HG02610 (cell line): ENCODE data around the gene GLG1.
A peak's percentile ranks its signal among the peaks of the same experiment; 100 is the strongest.

Experiments used
- ATAC-seq: cut with Tn5 transposase; IDR thresholded peaks from one replicate; pipeline ENCODE4 v1.9.1; 2021; ENCODE audit warnings: mild to moderate bottlenecking, moderate library complexity; ENCODE audit not compliant: unreplicated experiment

GLG1 gene

DNA sequence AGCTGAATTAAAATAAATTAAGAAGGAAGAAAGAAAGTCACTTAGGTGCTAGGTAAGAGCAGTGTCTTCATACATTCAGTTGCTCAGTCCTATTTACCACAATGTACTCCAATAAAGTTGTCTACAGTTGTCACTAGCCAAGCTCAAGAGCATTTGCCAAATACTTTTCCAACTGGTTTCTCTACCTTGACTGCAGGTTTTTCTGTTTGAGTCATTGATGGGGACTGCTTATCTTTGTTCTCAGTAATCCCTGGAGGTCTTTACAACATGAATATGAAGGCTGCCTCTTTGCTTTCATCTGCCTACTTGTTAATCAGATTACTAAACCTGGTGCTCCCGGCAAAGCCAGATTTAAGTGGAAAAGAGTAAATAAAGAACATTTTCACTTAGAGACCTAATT is 121.0 kb downstream of the GLG1 start:
- no peak for ATAC-seq

DNA sequence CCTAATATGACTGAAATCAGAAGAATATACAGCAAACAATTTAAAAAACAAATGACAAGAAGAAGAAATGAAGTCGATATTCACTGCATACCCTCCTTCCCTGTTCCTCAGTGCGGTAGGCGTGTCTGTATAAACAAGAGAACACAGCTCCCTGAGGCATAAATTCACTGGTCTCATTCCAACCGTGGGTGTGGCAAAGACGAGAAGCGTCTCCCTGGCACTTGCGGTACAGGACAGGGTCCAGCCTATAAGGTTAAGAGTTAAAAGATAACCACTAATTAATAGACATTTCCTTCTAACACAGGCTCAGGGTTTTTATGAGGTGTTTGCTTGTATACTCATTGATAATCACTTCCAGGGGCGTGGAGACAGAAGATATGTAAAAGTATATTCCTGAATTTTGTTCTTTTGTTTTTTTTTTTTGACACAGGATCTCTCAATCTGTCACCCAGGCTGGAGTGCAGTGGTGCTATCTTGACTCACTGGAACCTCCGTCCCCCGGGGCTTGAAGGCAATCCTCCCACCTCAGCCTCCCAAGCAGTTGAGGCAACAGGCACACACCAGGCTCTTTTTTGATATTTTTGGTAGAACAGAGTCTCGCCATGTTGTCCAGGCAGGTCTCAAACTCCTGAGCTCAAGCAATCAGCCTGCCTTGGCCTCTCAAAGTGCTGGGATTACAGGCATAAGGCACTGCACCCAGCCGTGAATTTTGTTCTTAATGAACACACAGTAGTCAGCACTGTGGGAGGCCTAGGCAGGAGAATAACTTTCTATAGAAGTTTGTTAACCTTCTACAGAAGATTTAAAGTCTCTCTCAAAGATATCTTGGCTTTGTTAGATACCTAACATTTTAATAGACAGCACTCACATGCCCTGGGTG is 126.5 kb downstream of the GLG1 start:
- no peak for ATAC-seq

DNA sequence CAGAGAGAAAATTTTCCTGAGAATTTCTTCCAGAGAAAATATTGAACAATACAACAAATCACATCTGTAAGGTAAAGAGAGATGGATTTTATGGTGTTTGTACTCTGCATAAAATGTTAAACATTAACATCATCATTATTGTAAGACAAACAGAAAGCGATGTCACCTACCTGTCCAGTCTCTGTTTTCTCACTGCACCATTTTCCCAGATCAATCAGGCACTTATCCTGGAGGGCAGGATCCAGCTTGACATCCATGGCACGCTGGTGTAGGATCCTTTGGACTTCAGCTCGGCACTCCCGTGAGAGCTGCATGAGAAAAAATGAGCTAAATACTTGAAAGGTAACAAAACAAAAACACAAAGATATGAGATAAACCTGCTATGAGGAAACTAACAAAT is 129.7 kb downstream of the GLG1 start:
- ATAC-seq, result no peak

DNA sequence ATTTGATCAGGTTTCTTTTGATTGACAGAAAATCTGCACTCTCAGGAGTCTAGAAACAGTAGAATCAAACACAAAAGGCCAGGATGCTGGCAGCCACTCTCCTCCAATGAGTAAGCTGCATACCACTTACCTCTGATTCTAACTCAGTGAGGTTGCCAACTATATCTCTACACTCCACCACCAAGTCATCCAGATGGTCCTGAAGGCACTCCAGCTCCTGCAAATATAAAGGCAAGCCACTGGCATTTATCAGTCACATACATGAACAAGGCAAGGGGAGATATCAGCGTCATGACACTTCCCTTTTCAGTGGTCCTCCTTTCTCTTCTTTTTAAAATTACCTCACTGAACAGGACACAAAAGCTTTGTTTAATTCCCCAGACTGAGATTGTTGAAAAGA is 132.5 kb downstream of the GLG1 start:
- no peak for ATAC-seq

DNA sequence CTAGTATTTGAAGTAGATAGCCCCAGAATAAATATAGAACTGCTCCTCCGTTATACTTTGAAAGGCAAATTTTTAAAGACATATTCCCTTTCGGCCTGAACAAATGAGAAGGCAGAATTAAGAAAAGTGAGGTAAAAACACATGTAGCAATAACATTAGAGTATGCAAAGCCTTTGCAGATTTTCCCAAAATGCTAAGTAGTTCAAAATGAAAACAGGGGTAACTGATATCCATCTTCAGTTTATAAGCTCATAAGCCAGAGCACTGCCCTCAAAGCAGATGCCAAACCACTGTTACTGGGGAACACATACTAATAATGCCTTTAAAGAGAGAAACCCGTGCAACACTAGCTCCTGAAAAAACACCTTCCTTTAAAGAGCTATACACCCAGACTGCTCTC is 134.4 kb downstream of the GLG1 start:
- no peak for ATAC-seq

- no peak for ATAC-seq
Measured at GRCh38 chr16:74472010-74472409, 134.9 kb downstream of the GLG1 start.

GRCh38 chr16:74469946-74470478 is 136.9 kb downstream of the GLG1 start:
- no peak for ATAC-seq

- no peak for ATAC-seq
Measured at GRCh38 chr16:74468807-74469525, 137.9 kb downstream of the GLG1 start.

DNA sequence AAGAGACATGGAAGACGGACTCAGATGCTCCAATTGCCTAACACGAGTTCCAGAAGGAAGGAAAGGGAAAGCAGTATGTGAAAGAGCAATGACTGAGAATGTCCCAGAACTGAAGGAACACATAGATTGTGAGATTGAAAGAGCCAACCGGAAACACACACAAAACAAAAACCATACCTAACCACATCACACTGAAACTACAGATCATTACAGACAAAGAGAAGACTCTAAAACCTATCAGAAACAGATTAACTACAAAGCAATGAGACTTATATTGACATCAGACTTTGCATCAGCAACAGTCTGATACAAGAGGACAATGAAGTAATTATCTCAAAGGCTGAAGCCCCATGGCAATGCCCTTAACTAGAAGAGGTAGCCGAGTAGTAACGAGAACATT is 140.0 kb downstream of the GLG1 start:
- no peak for ATAC-seq

- no peak for ATAC-seq
Measured at GRCh38 chr16:74465851-74466685, 140.8 kb downstream of the GLG1 start.

GRCh38 chr16:74465281-74465680 is 141.6 kb downstream of the GLG1 start:
- ATAC-seq, result no peak

DNA sequence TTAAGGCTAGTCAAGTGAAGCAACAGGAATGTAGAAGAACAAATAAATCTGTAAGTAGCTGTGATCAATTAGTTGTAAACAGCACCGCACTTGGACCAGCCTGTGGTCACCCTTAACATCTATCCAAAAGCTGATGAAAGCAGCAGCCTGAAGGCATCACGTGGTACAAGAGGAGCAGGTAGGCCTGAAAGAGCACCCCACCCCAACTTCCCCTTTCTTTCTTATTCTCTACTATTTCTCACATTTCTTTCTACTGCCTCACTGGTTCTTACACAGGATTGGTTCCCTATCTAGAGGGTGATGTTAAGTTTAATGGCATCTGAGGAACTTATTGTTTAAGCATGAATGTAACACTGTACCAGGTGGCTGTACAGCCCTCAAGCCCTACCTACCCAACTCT is 143.0 kb downstream of the GLG1 start:
- no peak for ATAC-seq

GRCh38 chr16:74462361-74462760 is 144.6 kb downstream of the GLG1 start:
- no peak for ATAC-seq

GRCh38 chr16:74461826-74462225 is 145.1 kb downstream of the GLG1 start:
- no peak for ATAC-seq

GRCh38 chr16:74460542-74460941 is 146.4 kb downstream of the GLG1 start:
- ATAC-seq, result no peak

- ATAC-seq, result no peak
Measured at GRCh38 chr16:74456290-74456625, 150.7 kb downstream of the GLG1 start.

- no peak for ATAC-seq
Measured at GRCh38 chr16:74455619-74456289, 151.2 kb downstream of the GLG1 start.

DNA sequence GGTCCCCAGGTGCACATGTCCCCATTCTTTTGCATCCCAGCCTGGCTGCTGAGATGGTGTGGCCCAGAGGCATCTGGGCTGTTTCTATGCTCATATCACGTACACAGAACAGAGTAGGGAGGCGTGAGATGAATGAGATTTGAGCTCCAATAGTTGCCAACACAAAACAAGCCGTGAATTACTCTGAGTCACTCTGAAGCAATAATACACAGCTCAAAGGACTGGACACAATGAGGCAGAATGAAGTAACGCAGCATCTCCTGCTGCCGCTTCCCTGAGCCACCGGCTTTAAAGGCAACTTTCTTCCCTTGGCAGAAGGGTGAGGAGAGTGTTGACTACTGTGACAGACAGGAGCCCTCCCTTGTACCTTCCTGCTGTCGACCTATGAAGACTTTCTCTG is 151.7 kb downstream of the GLG1 start:
- no peak for ATAC-seq

DNA sequence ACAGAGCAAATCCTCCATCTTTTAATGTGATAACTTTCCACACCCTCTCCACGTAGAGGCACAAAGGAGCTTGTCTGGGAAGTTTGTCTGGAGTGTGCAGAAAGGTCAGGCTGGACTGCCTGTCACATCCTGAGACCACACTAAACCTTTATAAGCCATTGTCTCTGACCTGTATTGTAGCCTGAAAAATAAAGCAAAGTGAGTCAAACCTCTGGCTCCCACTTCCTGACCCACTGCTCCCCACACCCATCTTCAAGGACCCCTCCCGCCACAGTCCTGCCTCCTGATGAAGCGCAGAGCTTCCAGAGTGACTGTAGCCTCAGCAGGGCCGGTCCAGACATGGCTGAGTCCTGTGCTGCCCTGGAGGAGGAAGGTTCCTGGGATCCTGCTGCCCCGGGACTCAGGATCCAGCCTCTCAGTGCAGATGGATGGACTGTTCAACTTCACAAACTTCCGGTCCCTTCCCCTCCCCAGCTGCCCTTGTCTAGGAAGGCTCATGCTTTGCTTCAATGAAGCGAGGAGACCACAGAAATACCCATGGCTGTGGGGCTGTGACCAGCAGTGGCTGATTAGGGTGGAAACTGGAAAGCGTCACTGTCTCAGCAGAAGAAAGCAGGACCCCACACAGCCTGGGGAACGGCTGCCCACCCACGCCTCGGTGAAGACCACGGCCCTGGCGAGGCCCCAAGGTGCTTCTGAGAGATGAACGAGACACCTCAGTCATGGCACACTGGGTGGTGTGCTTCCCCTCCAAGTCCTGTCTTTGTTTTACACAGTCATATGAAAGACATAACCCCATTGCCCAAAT is 154.8 kb downstream of the GLG1 start:
- ATAC-seq, result peak; percentile 90
